Upper lobe of right lung (tissue), 1 donor: Measurements from ENCODE around the gene FAM89A. TPM values are rescaled to one million over a fixed set of nuclear protein-coding genes. Genes with fewer than 3 reads are reported as not detected.

Source experiments
- ATAC-seq: fragments of 200-7000 bp; cut with Tn5 transposase; one replicate; pipeline ENCODE4 v1.9.1; 2020; ENCODE audit warnings: mild to moderate bottlenecking, moderate library complexity
- DNase-seq: peaks from one replicate; pipeline ENCODE4 v3.0.0-alpha.2; 2020
- H3K27ac ChIP-seq: fragments of 200-600 bp; one replicate; pipeline ENCODE4 v1.8.0; 2022
- H3K27me3 ChIP-seq: fragments of 200-600 bp; one replicate; pipeline ENCODE4 v1.8.0; 2022; ENCODE audit warnings: mild to moderate bottlenecking
- H3K36me3 ChIP-seq: fragments of 200-600 bp; one replicate; pipeline ENCODE4 v1.8.0; 2022
- H3K4me1 ChIP-seq: fragments of 200-600 bp; one replicate; pipeline ENCODE4 v1.8.0; 2022
- H3K4me3 ChIP-seq: fragments of 200-600 bp; one replicate; pipeline ENCODE4 v1.8.0; 2022; ENCODE audit warnings: mild to moderate bottlenecking
- H3K9me3 ChIP-seq: fragments of 200-600 bp; one replicate; pipeline ENCODE4 v1.8.0; 2022
- CTCF ChIP-seq: fragments of 200-600 bp; IDR thresholded peaks from one replicate; pipeline ENCODE4 v1.8.0; 2022; ENCODE audit warnings: antibody characterized with exemption
- intact Hi-C: fragments of 100-400 bp; cut with DNase I; formaldehyde crosslinking; loops from one replicate; pipeline ENCODE4 v1.11.0; 2022
- total RNA-seq: library from RNA; stranded (reverse); fragmentation: NEBNext Ultra II Directional; extraction: Animal tissue kit (Norgen Biotek cat#: 25700); gene quantifications from one replicate; pipeline ENCODE4 v1.2.1, GENCODE V29; 2021
- donor health status: DM: no; HTN: yes; CAD: no; lungs with severe emphysema.

Gene FAM89A
- total RNA-seq, 1 donor from 2014 or later: 41.4 TPM

DNA sequence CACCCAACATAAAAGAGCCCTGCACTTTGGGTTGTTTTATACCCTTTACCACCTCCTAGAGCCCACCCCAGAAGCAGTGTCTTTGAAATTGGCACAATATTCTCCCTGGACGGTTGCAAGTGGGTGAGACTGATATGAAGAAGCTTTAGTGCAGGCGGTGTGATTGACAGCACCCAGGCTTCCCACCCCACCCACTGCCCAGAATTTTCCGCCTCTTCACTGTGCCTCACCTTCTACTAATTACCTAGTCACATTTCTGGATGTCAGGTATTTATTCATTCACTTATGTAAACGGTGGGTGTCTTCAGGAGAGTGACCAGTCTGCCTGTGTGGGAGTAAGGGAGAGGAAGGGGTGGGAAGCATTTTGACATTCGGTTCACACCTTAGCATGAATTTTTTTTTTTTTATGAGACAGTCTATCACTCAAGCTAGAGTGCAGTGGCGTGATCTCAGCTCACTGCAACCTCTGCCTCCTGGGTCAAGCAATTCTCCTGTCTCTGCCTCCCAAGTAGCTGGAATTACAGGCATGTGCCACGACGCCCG lies 1.7 kb upstream of the FAM89A start:
- no peaks in the 10 kb centered on the region for H3K27me3 ChIP-seq
- TF ChIP-seq CTCF: no peak
- intact Hi-C loops: no loop called here
- H3K27ac ChIP-seq: no peak overlapping the region
- peaks cover 22% of the 10 kb centered on the region for H3K4me1 ChIP-seq
- no peaks in the 10 kb centered on the region for H3K9me3 ChIP-seq
- no peaks in the 10 kb centered on the region for H3K36me3 ChIP-seq
- no peak overlapping the region for H3K4me3 ChIP-seq
- no peak for DNase-seq
- no peak for ATAC-seq

- peak; percentile 69 for DNase-seq
- Histone ChIP-seq H3K27ac (peak overlapping the region; percentile 65), H3K9me3 (no peaks in the 10 kb centered on the region), H3K27me3 (no peaks in the 10 kb centered on the region), H3K4me1 (peaks cover 27% of the 10 kb centered on the region), H3K4me3 (peak overlapping the region; percentile 73), H3K36me3 (no peaks in the 10 kb centered on the region)
- peak; percentile 2 for ATAC-seq
- no peak for TF ChIP-seq CTCF
- intact Hi-C loops: no loop called here
These were observed 1.0 kb upstream of the FAM89A start for GRCh38 chr1:231040800-231041718.

- Histone ChIP-seq H3K27me3 (no peaks in the 10 kb centered on the region), H3K4me1 (peaks cover 27% of the 10 kb centered on the region), H3K36me3 (no peaks in the 10 kb centered on the region), H3K9me3 (no peaks in the 10 kb centered on the region), H3K4me3 (peak overlapping the region; percentile 73), H3K27ac (peak overlapping the region; percentile 82)
- peak; percentile 76 for ATAC-seq
- no peak for TF ChIP-seq CTCF
- intact Hi-C loops: no loop called here
- peak; percentile 80 for DNase-seq
These were observed 664 bp downstream of the FAM89A start for GRCh38 chr1:231039161-231040018.

- DNase-seq (no peak), ATAC-seq (no peak)
- H3K9me3 ChIP-seq: no peaks in the 10 kb centered on the region
- no peaks in the 10 kb centered on the region for H3K27me3 ChIP-seq
- no peak overlapping the region for H3K27ac ChIP-seq
- TF ChIP-seq CTCF: no peak
- intact Hi-C loops: no loop called here
- peak overlapping the region; percentile 73 for H3K4me3 ChIP-seq
- no peaks in the 10 kb centered on the region for H3K36me3 ChIP-seq
- peaks cover 30% of the 10 kb centered on the region for H3K4me1 ChIP-seq
These were observed 2.2 kb downstream of the FAM89A start for GRCh38 chr1:231037585-231038517.

GRCh38 chr1:231036416-231036815 lies 3.6 kb downstream of the FAM89A start:
- Histone ChIP-seq H3K27me3 (no peaks in the 10 kb centered on the region), H3K27ac (no peak overlapping the region), H3K9me3 (no peaks in the 10 kb centered on the region), H3K4me1 (peaks cover 30% of the 10 kb centered on the region), H3K4me3 (no peak overlapping the region), H3K36me3 (no peaks in the 10 kb centered on the region)
- intact Hi-C loops: no loop called here
- ATAC-seq (peak; percentile 53), DNase-seq (no peak)
- no peak for TF ChIP-seq CTCF
